LNCaP clone FGC (cell line): ENCODE results near the gene OSTF1.

Experiments used
- DNase-seq: peaks from one replicate; pipeline ENCODE4 v3.0.0-alpha.2; 2011; ENCODE audit warnings: low read depth
- H3K4me3 ChIP-seq: 2 replicates; pipeline ENCODE4 v1.5.1; 2011; ENCODE audit warnings: mild to moderate bottlenecking, low read depth, low read length, control low read depth
- TF ChIP-seq, protein P1 (sequence below): IDR thresholded peaks from 2 replicates; pipeline ENCODE4 v1.5.1; 2012; ENCODE audit warnings: mild to moderate bottlenecking; ENCODE audit not compliant: control insufficient read depth, insufficient read depth; ENCODE audit errors: extremely low read depth

OSTF1 gene

DNA sequence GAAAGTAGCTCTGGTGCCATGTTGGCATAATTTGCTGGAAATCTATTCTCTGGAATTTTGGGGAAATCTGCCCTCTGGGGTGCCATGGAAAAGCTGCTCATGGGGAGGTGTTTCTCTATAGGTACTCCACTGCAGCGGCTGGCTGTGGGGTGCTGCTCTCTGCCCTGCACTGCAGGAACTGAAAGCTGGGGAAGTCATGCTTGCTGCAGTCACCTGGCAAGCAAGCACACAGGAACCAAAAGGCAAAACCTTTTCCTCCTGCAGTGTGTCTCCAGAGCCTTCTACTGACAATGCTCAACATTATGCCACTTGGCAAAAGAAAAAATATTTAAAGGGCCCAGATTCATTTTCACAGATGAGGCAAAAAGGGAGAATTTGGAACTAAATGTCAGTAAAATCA lies 34.4 kb upstream of the OSTF1 start:
- H3K4me3 ChIP-seq: no peak overlapping the region

GRCh38 chr9:75054368-75055001 lies 33.8 kb upstream of the OSTF1 start:
- no peak for DNase-seq
- TF ChIP-seq, protein P1, sequence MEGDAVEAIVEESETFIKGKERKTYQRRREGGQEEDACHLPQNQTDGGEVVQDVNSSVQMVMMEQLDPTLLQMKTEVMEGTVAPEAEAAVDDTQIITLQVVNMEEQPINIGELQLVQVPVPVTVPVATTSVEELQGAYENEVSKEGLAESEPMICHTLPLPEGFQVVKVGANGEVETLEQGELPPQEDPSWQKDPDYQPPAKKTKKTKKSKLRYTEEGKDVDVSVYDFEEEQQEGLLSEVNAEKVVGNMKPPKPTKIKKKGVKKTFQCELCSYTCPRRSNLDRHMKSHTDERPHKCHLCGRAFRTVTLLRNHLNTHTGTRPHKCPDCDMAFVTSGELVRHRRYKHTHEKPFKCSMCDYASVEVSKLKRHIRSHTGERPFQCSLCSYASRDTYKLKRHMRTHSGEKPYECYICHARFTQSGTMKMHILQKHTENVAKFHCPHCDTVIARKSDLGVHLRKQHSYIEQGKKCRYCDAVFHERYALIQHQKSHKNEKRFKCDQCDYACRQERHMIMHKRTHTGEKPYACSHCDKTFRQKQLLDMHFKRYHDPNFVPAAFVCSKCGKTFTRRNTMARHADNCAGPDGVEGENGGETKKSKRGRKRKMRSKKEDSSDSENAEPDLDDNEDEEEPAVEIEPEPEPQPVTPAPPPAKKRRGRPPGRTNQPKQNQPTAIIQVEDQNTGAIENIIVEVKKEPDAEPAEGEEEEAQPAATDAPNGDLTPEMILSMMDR: no peak
- H3K4me3 ChIP-seq: no peak overlapping the region

More for the DNA sequence above, 34.4 kb upstream of the OSTF1 start:
- TF ChIP-seq, protein P1: no peak
- no peak for DNase-seq

- no peak overlapping the region for H3K4me3 ChIP-seq
- TF ChIP-seq, protein P1: no peak
- DNase-seq: no peak
These were observed 27.1 kb upstream of the OSTF1 start for GRCh38 chr9:75061169-75061568.

DNA sequence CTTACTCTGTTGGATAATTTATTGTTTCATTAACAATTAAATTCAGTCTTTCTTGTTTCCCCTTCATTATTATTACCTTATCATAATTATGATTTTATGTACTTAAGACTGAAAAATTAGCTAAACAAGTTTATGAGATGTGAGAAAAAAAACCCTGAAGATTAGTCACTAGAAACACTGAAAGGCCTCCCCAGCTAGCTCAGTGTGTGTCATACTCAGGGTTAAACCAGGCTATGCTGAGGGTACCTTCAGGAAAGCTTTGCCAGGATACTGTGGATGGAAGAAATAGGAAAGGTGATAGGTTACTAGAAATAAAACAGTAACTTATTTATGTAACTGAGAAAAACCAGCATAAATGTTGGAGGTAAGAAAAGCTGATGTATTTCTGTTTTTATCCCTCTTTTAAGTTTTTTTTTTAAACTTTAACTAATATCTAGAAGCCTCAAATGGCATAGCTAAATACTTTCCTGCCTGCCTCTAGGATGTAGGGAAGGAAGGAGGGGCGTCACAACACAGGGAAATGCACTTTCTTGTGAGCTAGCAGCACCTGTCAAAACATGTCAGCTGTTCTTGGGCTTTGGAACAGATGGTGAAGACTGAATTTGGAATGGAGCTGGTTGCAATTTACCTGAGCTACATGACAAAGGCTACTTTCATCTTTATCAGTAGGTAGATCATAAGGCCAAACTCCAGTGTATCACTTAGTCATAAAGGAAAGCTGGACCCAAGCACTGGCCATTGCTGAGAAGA lies 24.6 kb upstream of the OSTF1 start:
- TF ChIP-seq, protein P1: no peak
- H3K4me3 ChIP-seq: no peak overlapping the region
- no peak for DNase-seq

GRCh38 chr9:75064307-75065025 lies 23.8 kb upstream of the OSTF1 start:
- H3K4me3 ChIP-seq: no peak overlapping the region
- TF ChIP-seq, protein P1: no peak
- no peak for DNase-seq

DNA sequence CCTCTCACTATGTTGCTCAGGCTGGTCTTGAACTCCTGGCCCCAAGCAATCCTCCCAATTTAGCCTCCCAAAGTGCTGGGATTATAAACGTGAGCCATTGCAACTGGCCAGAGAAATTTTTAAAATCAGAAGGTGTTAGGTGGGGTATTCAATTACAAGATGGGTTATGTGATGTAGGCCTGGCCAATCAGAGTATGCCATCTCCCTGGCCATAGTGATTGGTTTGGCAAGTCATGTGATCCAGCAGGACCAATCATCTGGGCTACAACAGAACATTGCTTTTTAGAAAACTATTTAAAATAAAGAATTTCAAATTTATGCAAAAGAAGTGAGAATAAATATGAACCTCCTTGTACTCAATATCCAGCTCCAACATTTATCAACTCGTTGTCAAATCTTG lies 22.8 kb upstream of the OSTF1 start:
- TF ChIP-seq, protein P1: no peak
- no peak overlapping the region for H3K4me3 ChIP-seq
- no peak for DNase-seq
